Aorta (tissue), 5 donors: Measurements from ENCODE around the gene CCDC71L. TPM values are rescaled to one million over a fixed set of nuclear protein-coding genes. Genes with fewer than 3 reads are reported as not detected.

Experiments
- ATAC-seq: fragments of 200-7000 bp; cut with Tn5 transposase; one replicate; pipeline ENCODE4 v1.9.1; 2022; ENCODE audit warnings: moderate library complexity; ENCODE audit not compliant: low FRiP score
- DNase-seq, 2 donors: peaks; one replicate each; pipeline ENCODE4 v3.0.0-alpha.2; 2020
- H3K27ac ChIP-seq, 2 donors: one replicate each; pipeline ENCODE4 v1.5.1; 2013; ENCODE audit warnings: low read length in 2 of 2, mild to moderate bottlenecking in 2 of 2, moderate library complexity in 2 of 2, control low read depth in 1 of 2, inconsistent platforms in 1 of 2, low read depth in 1 of 2
- H3K27me3 ChIP-seq, 2 donors: one replicate each; pipeline ENCODE4 v1.6.1; 2013; ENCODE audit warnings: control low read depth in 1 of 2, low read length in 1 of 2, mild to moderate bottlenecking in 1 of 2, moderate library complexity in 1 of 2; ENCODE audit not compliant: insufficient read depth in 2 of 2, control insufficient read depth in 1 of 2
- H3K36me3 ChIP-seq, 2 donors: one replicate each; pipeline ENCODE4 v1.6.1; 2013; ENCODE audit warnings: control low read depth in 1 of 2, low read length in 1 of 2, mild to moderate bottlenecking in 1 of 2; ENCODE audit not compliant: insufficient read depth in 2 of 2, control insufficient read depth in 1 of 2
- H3K4me1 ChIP-seq, 2 donors: one replicate each; pipeline ENCODE4 v1.6.1; 2013; ENCODE audit warnings: low read length in 2 of 2, control low read depth in 1 of 2, mild to moderate bottlenecking in 1 of 2, moderate library complexity in 1 of 2; ENCODE audit not compliant: insufficient read depth in 2 of 2, control insufficient read depth in 1 of 2
- H3K4me3 ChIP-seq, 2 donors: one replicate each; pipeline ENCODE4 v1.5.1; 2013; ENCODE audit warnings: low read length in 2 of 2, control low read depth in 1 of 2, mild to moderate bottlenecking in 1 of 2
- H3K9me3 ChIP-seq: one replicate; pipeline ENCODE4 v1.6.1; 2013; ENCODE audit warnings: mild to moderate bottlenecking, low read length; ENCODE audit not compliant: control insufficient read depth
- WGBS, 2 donors: extraction: QIAGEN DNeasy Blood & Tissue Kit; methylation state at CpG; one replicate each; pipeline ENCODE4 v1.1.7; 2013; 5-methylcytosine and 5-hydroxymethylcytosine counted together
- intact Hi-C, 2 donors: fragments of 100-400 bp; cut with DNase I; formaldehyde crosslinking; loops; one replicate each; pipeline versions ENCODE4 v1.14.2 to v1.15.0; 2022
- polyA plus RNA-seq, 2 donors: library from polyadenylated mRNA; stranded (reverse); fragments of 200-250 nt; gene quantifications; one replicate each; pipeline ENCODE4 v1.2.3, GENCODE V29; 2013
- total RNA-seq, 2 donors: library from RNA; stranded (reverse); fragmentation: NEBNext Ultra II Directional; extraction: Animal tissue kit (Norgen Biotek cat#: 25700); gene quantifications; one replicate each; pipeline ENCODE4 v1.2.1, GENCODE V29; 2021
- donor health status: healthy with polysubstance abuse.
- donor health status: Bipolar disorder and iron deficiency.
- donor health status: DM: no; HTN: no; CAD: no.
- donor health status: DM: no; HTN: no; CAD: no.
- donor health status: DM: yes; HTN: yes; CAD: no.

CCDC71L gene
- total and polyA plus RNA-seq, 4 donors = 6.8 to 31.6 (median 18.9) TPM

DNA sequence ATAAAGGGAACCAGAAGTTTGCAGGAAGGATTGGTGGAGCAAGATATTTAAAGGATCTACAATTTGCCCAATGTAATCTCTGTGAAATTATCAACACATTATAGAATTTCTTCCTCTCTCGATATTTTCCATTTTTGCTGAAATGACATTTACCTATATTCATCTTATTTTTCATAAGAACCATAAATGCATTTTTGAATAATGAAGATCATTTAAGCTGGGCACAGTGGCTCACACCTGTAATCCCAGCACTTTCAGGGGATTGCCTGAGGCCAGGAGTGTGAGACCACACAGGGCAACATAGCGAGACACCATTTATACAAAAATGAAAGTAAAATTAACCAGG, 37.7 kb downstream of the CCDC71L start:
- H3K27ac ChIP-seq = no peak overlapping the region
- 65 to 94% methylated on average over 2 of the region's 2 CpGs for WGBS, 2 donors

GRCh38 chr7:106622654-106623314, 38.2 kb downstream of the CCDC71L start:
- no peak overlapping the region for H3K4me3 ChIP-seq
- no peak overlapping the region for H3K27ac ChIP-seq
- ATAC-seq (no peak), DNase-seq (no peak)
- no peaks in the 10 kb centered on the region for H3K27me3 ChIP-seq
- no peaks in the 10 kb centered on the region for H3K36me3 ChIP-seq
- peaks cover 0 to 1% of the 10 kb centered on the region in 2 donors for H3K4me1 ChIP-seq
- no peaks in the 10 kb centered on the region for H3K9me3 ChIP-seq
- 75 to 81% methylated on average over 1 of the region's 1 CpG for WGBS, 2 donors
- intact Hi-C loops = no loop called here

More for the DNA sequence above, 37.7 kb downstream of the CCDC71L start:
- DNase-seq (no peak), ATAC-seq (no peak)
- no peaks in the 10 kb centered on the region for H3K4me1 ChIP-seq
- intact Hi-C loops = no loop called here
- H3K4me3 ChIP-seq = no peak overlapping the region
- H3K27me3 ChIP-seq = no peaks in the 10 kb centered on the region
- no peaks in the 10 kb centered on the region for H3K9me3 ChIP-seq
- no peaks in the 10 kb centered on the region for H3K36me3 ChIP-seq

- Histone ChIP-seq H3K4me3 (no peak overlapping the region), H3K4me1 (peaks cover 0 to 3% of the 10 kb centered on the region in 2 donors), H3K27ac (no peak overlapping the region), H3K9me3 (no peaks in the 10 kb centered on the region), H3K36me3 (no peaks in the 10 kb centered on the region), H3K27me3 (no peaks in the 10 kb centered on the region)
- intact Hi-C loops = no loop called here
- 71 to 84% methylated on average over 4 of the region's 4 CpGs for WGBS, 2 donors
- ATAC-seq (no peak), DNase-seq (no peak)
Measured at GRCh38 chr7:106621393-106622132, 39.4 kb downstream of the CCDC71L start.

- Histone ChIP-seq H3K27me3 (no peaks in the 10 kb centered on the region), H3K4me3 (no peak overlapping the region), H3K27ac (no peak overlapping the region), H3K36me3 (no peaks in the 10 kb centered on the region), H3K4me1 (peaks cover 0 to 3% of the 10 kb centered on the region in 2 donors), H3K9me3 (no peaks in the 10 kb centered on the region)
- DNase-seq = no peak
- intact Hi-C loops = no loop called here
- no peak for ATAC-seq
- WGBS, 2 donors = 89% methylated on average over 2 of the region's 2 CpGs
Measured at GRCh38 chr7:106620676-106621075, 40.3 kb downstream of the CCDC71L start.

DNA sequence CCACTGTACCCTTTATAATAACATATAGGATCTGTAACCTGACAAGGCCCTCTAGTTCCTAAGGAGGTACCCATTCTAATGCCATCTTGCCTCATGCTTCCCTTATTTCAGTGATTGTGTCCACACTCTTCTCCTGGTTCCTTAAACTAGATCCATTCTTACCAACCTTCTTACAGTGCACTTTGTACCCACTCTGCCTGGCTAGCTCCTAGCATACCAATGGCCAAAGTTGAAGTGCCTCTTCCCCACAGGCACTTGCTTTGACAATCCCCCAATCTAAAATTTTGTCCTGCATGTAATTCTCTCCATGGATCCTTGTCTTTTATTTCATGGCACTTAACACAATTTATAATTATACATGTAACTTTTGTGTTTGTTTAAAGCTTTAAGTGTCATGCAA, 40.9 kb downstream of the CCDC71L start:
- no peak for DNase-seq
- ATAC-seq = no peak

GRCh38 chr7:106619213-106619612, 41.7 kb downstream of the CCDC71L start:
- no peak for DNase-seq
- intact Hi-C loops = no loop called here
- Histone ChIP-seq H3K4me1 (peaks cover 0 to 3% of the 10 kb centered on the region in 2 donors), H3K27me3 (no peaks in the 10 kb centered on the region), H3K36me3 (no peaks in the 10 kb centered on the region), H3K27ac (no peak overlapping the region), H3K4me3 (no peak overlapping the region), H3K9me3 (no peaks in the 10 kb centered on the region)
- no peak for ATAC-seq
- 95 to 96% methylated on average over 4 of the region's 4 CpGs for WGBS, 2 donors

More for the DNA sequence above, 40.9 kb downstream of the CCDC71L start:
- intact Hi-C loops = no loop called here
- no peaks in the 10 kb centered on the region for H3K27me3 ChIP-seq
- H3K9me3 ChIP-seq = no peaks in the 10 kb centered on the region
- H3K27ac ChIP-seq = no peak overlapping the region
- H3K4me3 ChIP-seq = no peak overlapping the region
- no peaks in the 10 kb centered on the region for H3K36me3 ChIP-seq
- H3K4me1 ChIP-seq = peaks cover 0 to 3% of the 10 kb centered on the region in 2 donors

DNA sequence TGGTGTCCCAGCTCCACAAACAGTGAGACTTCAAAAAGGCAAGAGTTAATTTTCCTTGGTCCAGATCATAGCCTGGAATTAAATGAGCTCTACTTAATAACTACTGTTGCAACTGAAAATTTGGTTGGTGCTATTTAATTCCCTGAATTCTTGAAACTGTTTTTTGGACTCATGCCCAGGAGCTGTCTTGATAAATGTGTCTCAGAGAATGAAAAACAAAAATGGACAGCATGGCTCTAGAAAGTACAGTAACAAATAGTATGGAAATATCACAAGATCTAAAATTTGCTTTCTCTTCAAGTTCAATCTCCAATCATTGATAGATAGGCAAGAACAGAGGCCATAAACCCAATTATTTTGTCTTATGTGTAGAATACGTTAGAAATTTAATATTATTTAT, 42.5 kb downstream of the CCDC71L start:
- DNase-seq (no peak), ATAC-seq (no peak)
- H3K27me3 ChIP-seq = no peaks in the 10 kb centered on the region
- no peaks in the 10 kb centered on the region for H3K36me3 ChIP-seq
- H3K4me3 ChIP-seq = no peak overlapping the region
- no peaks in the 10 kb centered on the region for H3K9me3 ChIP-seq
- 34 to 37% methylated on average over 1 of the region's 1 CpG for WGBS, 2 donors
- intact Hi-C loops = no loop called here
- no peak overlapping the region for H3K27ac ChIP-seq
- H3K4me1 ChIP-seq = peaks cover 0 to 3% of the 10 kb centered on the region in 2 donors

GRCh38 chr7:106617860-106618259, 43.1 kb downstream of the CCDC71L start:
- ATAC-seq = no peak
- no peak overlapping the region for H3K4me3 ChIP-seq
- peaks cover 0 to 3% of the 10 kb centered on the region in 2 donors for H3K4me1 ChIP-seq
- H3K9me3 ChIP-seq = no peaks in the 10 kb centered on the region
- intact Hi-C loops = no loop called here
- H3K36me3 ChIP-seq = no peaks in the 10 kb centered on the region
- 57 to 77% methylated on average over 2 of the region's 2 CpGs for WGBS, 2 donors
- no peaks in the 10 kb centered on the region for H3K27me3 ChIP-seq
- DNase-seq = no peak
- H3K27ac ChIP-seq = no peak overlapping the region

DNA sequence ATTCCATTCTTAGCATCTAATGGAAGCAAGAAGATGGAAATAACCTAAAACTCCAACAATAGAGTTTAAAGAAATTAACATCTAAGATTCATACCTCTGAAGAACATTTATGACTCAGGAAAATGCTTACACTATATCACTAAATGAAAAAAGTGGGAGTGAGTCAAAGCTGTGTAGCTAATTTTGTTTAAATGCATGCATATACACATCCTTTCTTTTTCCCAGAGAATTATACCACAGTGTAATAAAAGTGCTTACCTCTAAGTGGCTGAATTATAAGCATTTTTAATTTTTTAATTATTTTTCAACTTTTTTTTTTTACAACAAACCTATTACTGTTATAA, 44.3 kb downstream of the CCDC71L start:
- peaks cover 0 to 3% of the 10 kb centered on the region in 2 donors for H3K4me1 ChIP-seq
- intact Hi-C loops = no loop called here
- no peaks in the 10 kb centered on the region for H3K27me3 ChIP-seq
- DNase-seq (no peak), ATAC-seq (no peak)
- H3K27ac ChIP-seq = no peak overlapping the region
- no peak overlapping the region for H3K4me3 ChIP-seq
- no peaks in the 10 kb centered on the region for H3K36me3 ChIP-seq
- H3K9me3 ChIP-seq = peaks cover 3% of the 10 kb centered on the region
